Neural cell (in vitro differentiated cells): ENCODE results near the gene GINS3. TPM values are rescaled to one million over a fixed set of nuclear protein-coding genes. Genes with fewer than 3 reads are reported as not detected.

Experiments used
- H2AFZ ChIP-seq: fragments of 200-600, 300-800 bp; sonication (generic), shearing (Covaris generic); 2 replicates; pipeline ENCODE4 v1.6.0; 2014; ENCODE audit warnings: low read depth, mild to moderate bottlenecking, antibody characterized with exemption, low read length, moderate library complexity
- H3F3A ChIP-seq: fragments of 200-600 bp; shearing (Covaris generic); 2 replicates; pipeline ENCODE4 v1.6.1; 2016; ENCODE audit warnings: mild to moderate bottlenecking, moderate library complexity, mixed read lengths, antibody characterized with exemption, low read length; ENCODE audit not compliant: insufficient read depth, poor library complexity, severe bottlenecking
- H3K27ac ChIP-seq: fragments of 200-600, 300-800 bp; sonication (generic), shearing (Covaris generic); 2 replicates; pipeline ENCODE4 v1.5.1; 2014; ENCODE audit warnings: mild to moderate bottlenecking, low read length, moderate library complexity
- H3K27me3 ChIP-seq: fragments of 300-800, 200-600 bp; sonication (generic), shearing (Covaris generic); 2 replicates; pipeline ENCODE4 v1.6.0; 2014; ENCODE audit warnings: mild to moderate bottlenecking, low read depth, low read length, moderate library complexity; ENCODE audit not compliant: insufficient read depth
- H3K36me3 ChIP-seq: fragments of 300-800, 200-600 bp; sonication (generic), shearing (Covaris generic); 2 replicates; pipeline ENCODE4 v1.5.1; 2014; ENCODE audit warnings: mild to moderate bottlenecking, antibody characterized with exemption, low read length, moderate library complexity; ENCODE audit not compliant: insufficient read depth
- H3K4me2 ChIP-seq: fragments of 300-800, 200-600 bp; sonication (generic), shearing (Covaris generic); 2 replicates; pipeline ENCODE4 v1.6.0; 2014; ENCODE audit warnings: mild to moderate bottlenecking, low read length
- H3K4me3 ChIP-seq: fragments of 300-800, 200-600 bp; sonication (generic), shearing (Covaris generic); 2 replicates; pipeline ENCODE4 v1.5.1; 2014; ENCODE audit warnings: mild to moderate bottlenecking, low read length, moderate library complexity
- H3K79me2 ChIP-seq: fragments of 200-600 bp; shearing (Covaris generic); replicated peaks from 2 replicates; pipeline ENCODE4 v1.6.0; 2014; ENCODE audit warnings: mild to moderate bottlenecking, low read length, moderate library complexity; ENCODE audit not compliant: insufficient read depth
- H3K9ac ChIP-seq: fragments of 300-800, 200-600 bp; sonication (generic), shearing (Covaris generic); 2 replicates; pipeline ENCODE4 v1.6.1; 2016; ENCODE audit warnings: mild to moderate bottlenecking, low read length, mixed read lengths
- H3K9me2 ChIP-seq: fragments of 200-600 bp; shearing (Covaris generic); 2 replicates; pipeline ENCODE4 v1.6.1; 2016; ENCODE audit warnings: mild to moderate bottlenecking, low read length, mixed read lengths; ENCODE audit not compliant: insufficient read depth
- H3K9me3 ChIP-seq: fragments of 200-600, 300-800 bp; sonication (generic), shearing (Covaris generic); 2 replicates; pipeline ENCODE4 v1.6.1; 2016; ENCODE audit warnings: mild to moderate bottlenecking, mixed run types, low read length, moderate library complexity, mixed read lengths
- H4K20me1 ChIP-seq: fragments of 200-600 bp; shearing (Covaris generic); 2 replicates; pipeline ENCODE4 v1.6.1; 2016; ENCODE audit warnings: mild to moderate bottlenecking, mixed run types; ENCODE audit not compliant: insufficient read depth
- EP300 ChIP-seq: fragments of 450-650 bp; conservative IDR thresholded peaks from 2 replicates; pipeline ENCODE4 v1.6.1; 2014; ENCODE audit warnings: antibody characterized with exemption, mild to moderate bottlenecking, moderate library complexity; ENCODE audit not compliant: poor library complexity, severe bottlenecking
- EZH2 ChIP-seq: fragments of 200-600, 300-800 bp; shearing (Covaris generic), sonication (generic); IDR thresholded peaks from 2 replicates; pipeline ENCODE4 v1.6.1; 2014; ENCODE audit warnings: antibody characterized with exemption, low read length, borderline replicate concordance, mild to moderate bottlenecking; ENCODE audit not compliant: insufficient read depth, poor library complexity, severe bottlenecking
- MXI1 ChIP-seq: fragments of 450-650 bp; conservative IDR thresholded peaks from 2 replicates; pipeline ENCODE4 v1.6.1; 2014; ENCODE audit warnings: antibody characterized with exemption, mild to moderate bottlenecking; ENCODE audit not compliant: poor library complexity, severe bottlenecking
- POLR2AphosphoS5 ChIP-seq: IDR thresholded peaks from 2 replicates; pipeline ENCODE4 v1.6.1; 2012
- RAD21 ChIP-seq: fragments of 450-650 bp; conservative IDR thresholded peaks from 2 replicates; pipeline ENCODE4 v1.6.1; 2014; ENCODE audit warnings: antibody characterized with exemption, mild to moderate bottlenecking, moderate library complexity
- SMC3 ChIP-seq: fragments of 450-650 bp; conservative IDR thresholded peaks from 2 replicates; pipeline ENCODE4 v1.6.1; 2014; ENCODE audit warnings: antibody characterized with exemption, mild to moderate bottlenecking, moderate library complexity; ENCODE audit not compliant: poor library complexity
- TAF1 ChIP-seq: IDR thresholded peaks from 2 replicates; pipeline ENCODE4 v1.6.1; 2012; ENCODE audit warnings: low read depth
- polyA plus RNA-seq: library from polyadenylated mRNA; depleted of rRNA; stranded (reverse); fragments of >200 nt; gene quantifications from 2 replicates; pipeline ENCODE4 v1.2.3, GENCODE V29; 2014
- TF ChIP-seq, protein P1 (sequence below): fragments of 450-650 bp; IDR thresholded peaks from 2 replicates; pipeline ENCODE4 v1.5.1; 2014; ENCODE audit warnings: antibody characterized with exemption, mild to moderate bottlenecking, moderate library complexity; ENCODE audit not compliant: poor library complexity, severe bottlenecking
- TF ChIP-seq, protein P2 (sequence below): IDR thresholded peaks from 2 replicates; pipeline ENCODE4 v1.6.1; 2012; ENCODE audit warnings: borderline replicate concordance

GINS3 gene
- polyA plus RNA-seq, 1 donor from 2014 or later: 4.3 TPM

DNA sequence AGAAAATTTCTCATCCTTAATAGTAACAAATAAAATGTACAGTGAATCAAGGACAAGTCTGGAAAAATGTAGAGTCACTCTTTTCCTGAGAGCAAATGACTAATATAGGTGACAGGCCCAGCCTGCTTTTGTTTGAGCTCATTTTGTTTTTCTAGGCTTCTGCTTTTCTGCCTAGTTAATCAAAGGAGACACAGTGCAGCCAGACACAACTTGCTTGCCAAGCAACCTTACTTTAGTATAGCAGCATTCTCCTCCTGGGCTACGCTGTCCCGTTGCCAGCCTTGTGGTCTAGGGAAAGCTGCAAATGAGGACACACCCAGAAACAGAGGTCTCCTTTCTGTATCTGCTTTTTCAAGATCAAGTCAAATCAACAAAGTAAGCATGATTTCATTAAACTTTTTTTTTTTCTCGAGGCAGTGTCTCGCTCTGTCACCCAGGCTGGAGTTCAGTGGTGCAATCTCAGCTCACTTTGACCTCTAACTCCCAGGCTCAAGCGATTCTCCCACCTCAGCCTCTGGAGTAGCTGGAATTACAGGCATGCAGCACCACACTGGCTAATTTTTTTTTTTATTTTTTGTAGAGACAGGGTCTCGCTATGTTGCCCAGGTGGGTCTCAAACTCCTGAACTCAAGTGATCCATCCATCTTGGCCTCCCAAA, 17.2 kb downstream of the GINS3 start:
- Histone ChIP-seq H2AFZ (no peak overlapping the region), H3K36me3 (no peaks in the 10 kb centered on the region), H3F3A (no peaks in the 10 kb centered on the region), H3K9me2 (no peaks in the 10 kb centered on the region), H4K20me1 (no peaks in the 10 kb centered on the region), H3K27ac (no peak overlapping the region), H3K9me3 (no peaks in the 10 kb centered on the region), H3K9ac (no peak overlapping the region), H3K79me2 (no peaks in the 10 kb centered on the region), H3K27me3 (no peaks in the 10 kb centered on the region), H3K4me2 (no peak overlapping the region), H3K4me3 (no peak overlapping the region)
- no peak for TF ChIP-seq POLR2AphosphoS5

DNA sequence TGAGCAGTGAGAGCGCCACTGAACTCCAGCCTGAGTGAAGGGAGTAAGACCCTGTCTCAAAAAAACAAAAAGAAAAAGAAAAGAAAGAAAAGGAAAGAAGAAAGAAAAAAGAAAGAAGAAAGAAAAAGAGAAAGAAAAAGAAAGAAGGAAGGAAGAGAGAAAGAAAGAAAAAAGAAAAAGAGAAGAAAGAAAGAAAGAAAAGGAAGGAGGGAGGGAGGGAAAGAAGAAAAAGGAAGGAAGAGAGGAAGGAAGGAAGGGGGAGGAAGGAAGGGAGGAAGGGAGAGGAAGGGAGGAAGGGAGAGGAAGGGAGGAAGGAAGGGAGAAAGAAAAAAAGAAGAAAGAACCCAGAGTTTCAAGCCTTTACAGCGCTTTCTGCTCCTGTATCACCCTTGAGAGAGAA, 19.1 kb downstream of the GINS3 start:
- Histone ChIP-seq H3K36me3 (no peaks in the 10 kb centered on the region), H3K4me3 (no peak overlapping the region), H3K27ac (no peak overlapping the region), H3K79me2 (no peaks in the 10 kb centered on the region), H4K20me1 (no peaks in the 10 kb centered on the region), H3K9me2 (no peaks in the 10 kb centered on the region), H3F3A (no peaks in the 10 kb centered on the region), H3K9ac (no peak overlapping the region), H3K9me3 (no peaks in the 10 kb centered on the region), H3K27me3 (no peaks in the 10 kb centered on the region), H3K4me2 (no peak overlapping the region), H2AFZ (no peak overlapping the region)
- TF ChIP-seq SMC3 (no peak), MXI1 (no peak), EP300 (no peak), TAF1 (no peak), EZH2 (no peak), POLR2AphosphoS5 (no peak), RAD21 (no peak)
- TF ChIP-seq, protein P1, sequence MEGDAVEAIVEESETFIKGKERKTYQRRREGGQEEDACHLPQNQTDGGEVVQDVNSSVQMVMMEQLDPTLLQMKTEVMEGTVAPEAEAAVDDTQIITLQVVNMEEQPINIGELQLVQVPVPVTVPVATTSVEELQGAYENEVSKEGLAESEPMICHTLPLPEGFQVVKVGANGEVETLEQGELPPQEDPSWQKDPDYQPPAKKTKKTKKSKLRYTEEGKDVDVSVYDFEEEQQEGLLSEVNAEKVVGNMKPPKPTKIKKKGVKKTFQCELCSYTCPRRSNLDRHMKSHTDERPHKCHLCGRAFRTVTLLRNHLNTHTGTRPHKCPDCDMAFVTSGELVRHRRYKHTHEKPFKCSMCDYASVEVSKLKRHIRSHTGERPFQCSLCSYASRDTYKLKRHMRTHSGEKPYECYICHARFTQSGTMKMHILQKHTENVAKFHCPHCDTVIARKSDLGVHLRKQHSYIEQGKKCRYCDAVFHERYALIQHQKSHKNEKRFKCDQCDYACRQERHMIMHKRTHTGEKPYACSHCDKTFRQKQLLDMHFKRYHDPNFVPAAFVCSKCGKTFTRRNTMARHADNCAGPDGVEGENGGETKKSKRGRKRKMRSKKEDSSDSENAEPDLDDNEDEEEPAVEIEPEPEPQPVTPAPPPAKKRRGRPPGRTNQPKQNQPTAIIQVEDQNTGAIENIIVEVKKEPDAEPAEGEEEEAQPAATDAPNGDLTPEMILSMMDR: no peak
- TF ChIP-seq, protein P2, sequence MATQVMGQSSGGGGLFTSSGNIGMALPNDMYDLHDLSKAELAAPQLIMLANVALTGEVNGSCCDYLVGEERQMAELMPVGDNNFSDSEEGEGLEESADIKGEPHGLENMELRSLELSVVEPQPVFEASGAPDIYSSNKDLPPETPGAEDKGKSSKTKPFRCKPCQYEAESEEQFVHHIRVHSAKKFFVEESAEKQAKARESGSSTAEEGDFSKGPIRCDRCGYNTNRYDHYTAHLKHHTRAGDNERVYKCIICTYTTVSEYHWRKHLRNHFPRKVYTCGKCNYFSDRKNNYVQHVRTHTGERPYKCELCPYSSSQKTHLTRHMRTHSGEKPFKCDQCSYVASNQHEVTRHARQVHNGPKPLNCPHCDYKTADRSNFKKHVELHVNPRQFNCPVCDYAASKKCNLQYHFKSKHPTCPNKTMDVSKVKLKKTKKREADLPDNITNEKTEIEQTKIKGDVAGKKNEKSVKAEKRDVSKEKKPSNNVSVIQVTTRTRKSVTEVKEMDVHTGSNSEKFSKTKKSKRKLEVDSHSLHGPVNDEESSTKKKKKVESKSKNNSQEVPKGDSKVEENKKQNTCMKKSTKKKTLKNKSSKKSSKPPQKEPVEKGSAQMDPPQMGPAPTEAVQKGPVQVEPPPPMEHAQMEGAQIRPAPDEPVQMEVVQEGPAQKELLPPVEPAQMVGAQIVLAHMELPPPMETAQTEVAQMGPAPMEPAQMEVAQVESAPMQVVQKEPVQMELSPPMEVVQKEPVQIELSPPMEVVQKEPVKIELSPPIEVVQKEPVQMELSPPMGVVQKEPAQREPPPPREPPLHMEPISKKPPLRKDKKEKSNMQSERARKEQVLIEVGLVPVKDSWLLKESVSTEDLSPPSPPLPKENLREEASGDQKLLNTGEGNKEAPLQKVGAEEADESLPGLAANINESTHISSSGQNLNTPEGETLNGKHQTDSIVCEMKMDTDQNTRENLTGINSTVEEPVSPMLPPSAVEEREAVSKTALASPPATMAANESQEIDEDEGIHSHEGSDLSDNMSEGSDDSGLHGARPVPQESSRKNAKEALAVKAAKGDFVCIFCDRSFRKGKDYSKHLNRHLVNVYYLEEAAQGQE: no peak
